KMS-11 (cell line): ENCODE data around the gene RHOV.

Source experiments
- H2AFZ ChIP-seq: fragments of 200-600 bp; sonication (generic); 2 replicates; pipeline ENCODE4 v1.6.1; 2016; ENCODE audit warnings: antibody characterized with exemption, mixed run types, low read depth
- H3K27ac ChIP-seq: fragments of 200-600 bp; sonication (generic); 2 replicates; pipeline ENCODE4 v1.6.1; 2016; ENCODE audit warnings: mild to moderate bottlenecking, mixed run types
- H3K27me3 ChIP-seq: fragments of 200-600 bp; sonication (generic); 2 replicates; pipeline ENCODE4 v1.6.1; 2017; ENCODE audit warnings: mild to moderate bottlenecking, low read depth, mixed run types, moderate library complexity; ENCODE audit not compliant: insufficient read depth
- H3K36me3 ChIP-seq: fragments of 200-600 bp; sonication (generic); 2 replicates; pipeline ENCODE4 v1.6.1; 2017; ENCODE audit warnings: mild to moderate bottlenecking, mixed run types; ENCODE audit not compliant: insufficient read depth
- H3K4me1 ChIP-seq: fragments of 200-600 bp; sonication (generic); 2 replicates; pipeline ENCODE4 v1.6.1; 2016; ENCODE audit warnings: mild to moderate bottlenecking, low read depth, mixed run types; ENCODE audit not compliant: poor library complexity, severe bottlenecking
- H3K4me2 ChIP-seq: fragments of 200-600 bp; sonication (generic); 2 replicates; pipeline ENCODE4 v1.7.0; 2016; ENCODE audit warnings: mild to moderate bottlenecking, mixed run types
- H3K4me3 ChIP-seq: fragments of 200-600 bp; sonication (generic); IDR thresholded peaks from 2 replicates; pipeline ENCODE4 v1.6.1; 2017; ENCODE audit warnings: low read depth, low read length, mixed read lengths; ENCODE audit not compliant: insufficient read depth
- H3K79me2 ChIP-seq: fragments of 200-600 bp; sonication (generic); 2 replicates; pipeline ENCODE4 v1.6.1; 2016; ENCODE audit warnings: low read depth, mixed run types; ENCODE audit not compliant: insufficient read depth
- H3K9ac ChIP-seq: fragments of 200-600 bp; sonication (generic); 2 replicates; pipeline ENCODE4 v1.6.1; 2016; ENCODE audit warnings: mild to moderate bottlenecking, mixed run types
- H4K20me1 ChIP-seq: fragments of 200-600 bp; sonication (generic); 2 replicates; pipeline ENCODE4 v1.6.1; 2016; ENCODE audit warnings: mild to moderate bottlenecking, mixed run types; ENCODE audit not compliant: insufficient read depth
- CTCF ChIP-seq: fragments of 200-600 bp; sonication (generic); conservative IDR thresholded peaks from 2 replicates; pipeline ENCODE4 v1.6.1; 2017; ENCODE audit warnings: low read depth, mild to moderate bottlenecking, antibody characterized with exemption, low read length, moderate library complexity, mixed read lengths

Gene RHOV

GRCh38 chr15:40823572-40824343 is 50.3 kb downstream of the RHOV start:
- Histone ChIP-seq H2AFZ (no peak overlapping the region), H3K9ac (no peak overlapping the region), H3K4me1 (no peaks in the 10 kb centered on the region), H3K27ac (no peak overlapping the region), H3K4me2 (no peak overlapping the region), H3K4me3 (no peak overlapping the region), H3K79me2 (no peaks in the 10 kb centered on the region), H3K36me3 (no peaks in the 10 kb centered on the region), H4K20me1 (no peaks in the 10 kb centered on the region), H3K27me3 (no peaks in the 10 kb centered on the region)
- TF ChIP-seq CTCF: no peak
